Measurements from ENCODE around the gene NTN5. TPM values are rescaled to one million over a fixed set of nuclear protein-coding genes. Genes with fewer than 3 reads are reported as not detected.
A peak's percentile ranks its signal among the peaks of the same experiment; 100 is the strongest.

The NTN5 gene
- polyA plus RNA-seq, 1 experiment = 0.11 TPM

GRCh38 chr19:48678201-48678600 lies 5.4 kb upstream of the NTN5 start:
- Histone ChIP-seq H3K36me3 (ENCODE audit: control insufficient read depth, insufficient read depth, low read length) (no peaks in the 10 kb centered on the region), H3K4me3 (ENCODE audit: low read depth, low read length) (no peak overlapping the region), H3K27me3 (ENCODE audit: control insufficient read depth, insufficient read depth, low read length) (no peaks in the 10 kb centered on the region; the same call in 1 of the 2 replicates)
- ChIA-PET CTCF (no interaction called here), POLR2A (no interaction called here)
- TF ChIP-seq, protein P1, sequence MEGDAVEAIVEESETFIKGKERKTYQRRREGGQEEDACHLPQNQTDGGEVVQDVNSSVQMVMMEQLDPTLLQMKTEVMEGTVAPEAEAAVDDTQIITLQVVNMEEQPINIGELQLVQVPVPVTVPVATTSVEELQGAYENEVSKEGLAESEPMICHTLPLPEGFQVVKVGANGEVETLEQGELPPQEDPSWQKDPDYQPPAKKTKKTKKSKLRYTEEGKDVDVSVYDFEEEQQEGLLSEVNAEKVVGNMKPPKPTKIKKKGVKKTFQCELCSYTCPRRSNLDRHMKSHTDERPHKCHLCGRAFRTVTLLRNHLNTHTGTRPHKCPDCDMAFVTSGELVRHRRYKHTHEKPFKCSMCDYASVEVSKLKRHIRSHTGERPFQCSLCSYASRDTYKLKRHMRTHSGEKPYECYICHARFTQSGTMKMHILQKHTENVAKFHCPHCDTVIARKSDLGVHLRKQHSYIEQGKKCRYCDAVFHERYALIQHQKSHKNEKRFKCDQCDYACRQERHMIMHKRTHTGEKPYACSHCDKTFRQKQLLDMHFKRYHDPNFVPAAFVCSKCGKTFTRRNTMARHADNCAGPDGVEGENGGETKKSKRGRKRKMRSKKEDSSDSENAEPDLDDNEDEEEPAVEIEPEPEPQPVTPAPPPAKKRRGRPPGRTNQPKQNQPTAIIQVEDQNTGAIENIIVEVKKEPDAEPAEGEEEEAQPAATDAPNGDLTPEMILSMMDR (IDR thresholded peaks at IDR 0.05; ENCODE audit: insufficient read depth, low read depth, low read length) = no peak
- no peak for DNase-seq (ENCODE audit: low read depth)

DNA sequence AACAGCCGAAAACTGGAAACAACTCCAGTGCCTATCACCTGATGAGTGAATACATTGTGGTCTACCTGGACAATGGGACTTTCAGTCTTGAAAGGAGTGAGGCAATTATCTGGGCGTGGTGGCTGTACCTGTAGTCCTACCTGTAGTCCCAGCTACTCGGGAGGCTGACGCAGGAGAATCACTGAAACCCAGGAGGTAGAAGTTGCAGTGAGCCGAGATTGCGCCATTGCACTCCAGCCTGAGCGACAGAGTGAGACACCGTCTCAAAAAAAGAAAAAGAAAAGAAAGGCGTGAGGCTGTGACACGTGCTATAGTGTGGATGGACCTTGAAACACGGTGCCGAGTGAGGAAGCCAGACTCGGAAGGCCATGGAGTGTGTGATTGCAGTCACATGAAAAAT lies 4.1 kb upstream of the NTN5 start:
- ChIA-PET CTCF (interaction anchor here (0.6 to 2.0 kb wide), 5 partner anchors 10 to 294 kb away, joined by 3 to 13 read pairs (median 4); partner anchors contain the start of genes CA11 and FUT2), POLR2A (no interaction called here)
- H3K36me3 ChIP-seq (ENCODE audit: control insufficient read depth, insufficient read depth, low read length) = no peaks in the 10 kb centered on the region
- TF ChIP-seq, protein P1 (IDR thresholded peaks at IDR 0.05; ENCODE audit: insufficient read depth, low read depth, low read length) = no peak
- DNase-seq (ENCODE audit: low read depth) = no peak
- no peak overlapping the region for H3K4me3 ChIP-seq (ENCODE audit: low read depth, low read length)
- no peaks in the 10 kb centered on the region; the same call in 1 of the 2 replicates for H3K27me3 ChIP-seq (ENCODE audit: control insufficient read depth, insufficient read depth, low read length)

DNA sequence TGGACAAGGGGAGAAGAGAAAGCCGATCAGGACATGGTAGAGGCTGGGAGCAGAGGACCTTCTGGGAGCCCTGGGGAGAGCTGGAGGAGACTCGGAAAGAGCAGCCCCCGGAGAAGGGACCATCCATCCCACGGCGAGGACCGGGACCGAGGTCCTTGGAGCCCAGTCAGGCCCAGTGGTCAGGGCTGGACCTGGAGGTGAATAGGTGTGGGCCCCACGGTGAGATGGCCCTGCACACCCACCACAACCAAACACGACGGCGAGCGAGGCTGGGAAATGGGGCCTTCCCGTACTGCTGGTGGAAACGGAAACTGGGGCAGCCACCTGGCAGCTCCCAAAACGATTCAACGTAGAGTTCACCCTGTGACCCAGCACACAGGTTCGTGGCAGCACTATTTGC lies 3.7 kb upstream of the NTN5 start:
- no peaks in the 10 kb centered on the region for H3K36me3 ChIP-seq (ENCODE audit: control insufficient read depth, insufficient read depth, low read length)
- no peak for DNase-seq (ENCODE audit: low read depth)
- TF ChIP-seq, protein P1 (IDR thresholded peaks at IDR 0.05; ENCODE audit: insufficient read depth, low read depth, low read length) = no peak
- H3K4me3 ChIP-seq (ENCODE audit: low read depth, low read length) = no peak overlapping the region
- H3K27me3 ChIP-seq (ENCODE audit: control insufficient read depth, insufficient read depth, low read length) = no peaks in the 10 kb centered on the region; the same call in 1 of the 2 replicates
- CTCF ChIA-PET = interaction anchor here (0.6 to 2.6 kb wide), 9 partner anchors 9 to 294 kb away, joined by 3 to 13 read pairs (median 5); partner anchors contain the start of genes CA11 and FUT2
- POLR2A ChIA-PET = no interaction called here

GRCh38 chr19:48674921-48675824 lies 2.4 kb upstream of the NTN5 start:
- no peaks in the 10 kb centered on the region; the same call in 1 of the 2 replicates for H3K27me3 ChIP-seq (ENCODE audit: control insufficient read depth, insufficient read depth, low read length)
- H3K36me3 ChIP-seq (ENCODE audit: control insufficient read depth, insufficient read depth, low read length) = no peaks in the 10 kb centered on the region
- DNase-seq (ENCODE audit: low read depth) = peak; percentile 12
- TF ChIP-seq, protein P1 (IDR thresholded peaks at IDR 0.05; ENCODE audit: insufficient read depth, low read depth, low read length) = peak; percentile 92
- CTCF ChIA-PET = interaction anchor here (0.7 to 2.8 kb wide), 36 partner anchors 8 to 170 kb away, joined by 3 to 22 read pairs (median 4); partner anchors contain the start of genes CA11, FUT2, HSD17B14 and IZUMO1
- POLR2A ChIA-PET = no interaction called here
- H3K4me3 ChIP-seq (ENCODE audit: low read depth, low read length) = no peak overlapping the region

DNA sequence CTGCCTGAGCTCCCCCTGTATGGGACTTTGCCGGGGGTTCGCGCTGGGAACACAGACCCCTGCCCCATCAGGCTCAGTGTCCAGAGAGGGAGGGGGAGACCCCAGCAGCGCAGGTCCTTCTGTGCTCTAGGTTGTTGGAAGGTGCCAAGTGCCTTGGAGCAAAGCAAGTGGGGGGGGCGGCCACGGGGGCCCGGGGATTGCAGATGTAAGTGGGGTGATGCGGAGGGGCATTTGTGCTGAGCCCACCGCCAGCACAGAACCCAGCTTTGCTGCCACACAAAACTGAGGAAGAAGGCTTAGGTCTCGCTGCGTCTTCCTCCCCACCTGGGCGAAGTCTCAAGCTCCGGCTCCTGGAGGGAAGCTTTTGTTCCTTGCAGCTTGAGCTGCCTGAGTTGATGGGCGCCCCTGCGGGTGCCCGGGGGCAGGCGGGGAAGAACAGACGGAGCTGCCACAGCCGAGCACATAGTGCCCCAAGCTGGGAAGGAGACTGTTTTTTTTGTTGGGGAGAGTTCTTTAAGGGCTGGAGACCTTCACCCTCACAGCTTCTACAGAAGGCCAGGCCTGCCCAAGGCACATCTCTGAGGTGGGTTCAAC lies 1.5 kb upstream of the NTN5 start:
- CTCF ChIA-PET = interaction anchor here (0.8 to 2.8 kb wide), 25 partner anchors 8 to 184 kb away, joined by 3 to 22 read pairs (median 4); partner anchors contain the start of genes CA11 and HSD17B14
- POLR2A ChIA-PET = no interaction called here
- TF ChIP-seq, protein P1 (IDR thresholded peaks at IDR 0.05; ENCODE audit: insufficient read depth, low read depth, low read length) = no peak
- H3K36me3 ChIP-seq (ENCODE audit: control insufficient read depth, insufficient read depth, low read length) = no peaks in the 10 kb centered on the region
- DNase-seq (ENCODE audit: low read depth) = no peak
- H3K27me3 ChIP-seq (ENCODE audit: control insufficient read depth, insufficient read depth, low read length) = no peaks in the 10 kb centered on the region; the same call in 1 of the 2 replicates
- H3K4me3 ChIP-seq (ENCODE audit: low read depth, low read length) = no peak overlapping the region

All from BJ (cell line).